Duodenal mucosa (tissue), 2 donors: ENCODE results near the gene KCNMA1.

Experiments used
- H3K27ac ChIP-seq: one replicate; pipeline ENCODE4 v1.7.0; 2013; ENCODE audit warnings: low read depth, low read length
- H3K27me3 ChIP-seq, 2 donors: one replicate each; pipeline ENCODE4 v1.7.0; 2013; ENCODE audit warnings: low read length in 2 of 2, control low read depth in 1 of 2; ENCODE audit not compliant: insufficient read depth in 2 of 2, control insufficient read depth in 1 of 2
- H3K36me3 ChIP-seq, 2 donors: one replicate each; pipeline ENCODE4 v1.7.0; 2013; ENCODE audit warnings: low read length in 2 of 2, control low read depth in 1 of 2; ENCODE audit not compliant: insufficient read depth in 2 of 2, control insufficient read depth in 1 of 2
- H3K4me1 ChIP-seq, 2 donors: one replicate each; pipeline ENCODE4 v1.7.0; 2013; ENCODE audit warnings: low read length in 2 of 2, control low read depth in 1 of 2; ENCODE audit not compliant: insufficient read depth in 2 of 2, control insufficient read depth in 1 of 2
- H3K4me3 ChIP-seq, 2 donors: one replicate each; pipeline ENCODE4 v1.7.0; 2013; ENCODE audit warnings: low read length in 2 of 2, low read depth in 1 of 2
- H3K9ac ChIP-seq, 2 donors: one replicate each; pipeline ENCODE4 v1.7.0; 2013; ENCODE audit warnings: low read length in 2 of 2, low read depth in 1 of 2
- H3K9me3 ChIP-seq, 2 donors: one replicate each; pipeline ENCODE4 v1.7.0; 2013; ENCODE audit warnings: low read length in 2 of 2, control low read depth in 1 of 2; ENCODE audit not compliant: control insufficient read depth in 1 of 2

KCNMA1 gene

GRCh38 chr10:77608281-77608680 lies 29.3 kb downstream of the KCNMA1 start:
- no peak overlapping the region for H3K4me3 ChIP-seq
- no peaks in the 10 kb centered on the region for H3K36me3 ChIP-seq
- no peak overlapping the region for H3K9ac ChIP-seq
- H3K4me1 ChIP-seq = peaks cover 44 to 47% of the 10 kb centered on the region in 2 donors
- no peak overlapping the region for H3K27ac ChIP-seq
- H3K27me3 ChIP-seq = no peaks in the 10 kb centered on the region
- H3K9me3 ChIP-seq = no peaks in the 10 kb centered on the region

GRCh38 chr10:77606751-77607150 lies 30.9 kb downstream of the KCNMA1 start:
- H3K27ac ChIP-seq = no peak overlapping the region
- no peak overlapping the region for H3K4me3 ChIP-seq
- H3K4me1 ChIP-seq = peaks cover 44 to 46% of the 10 kb centered on the region in 2 donors
- no peak overlapping the region for H3K9ac ChIP-seq
- H3K36me3 ChIP-seq = no peaks in the 10 kb centered on the region
- no peaks in the 10 kb centered on the region for H3K27me3 ChIP-seq
- H3K9me3 ChIP-seq = no peaks in the 10 kb centered on the region

- Histone ChIP-seq H3K27ac (no peak overlapping the region), H3K9me3 (no peaks in the 10 kb centered on the region), H3K36me3 (no peaks in the 10 kb centered on the region), H3K4me1 (peaks cover 33 to 38% of the 10 kb centered on the region in 2 donors), H3K4me3 (no peak overlapping the region), H3K9ac (no peak overlapping the region), H3K27me3 (no peaks in the 10 kb centered on the region)
Observed at GRCh38 chr10:77605466-77605865, 32.1 kb downstream of the KCNMA1 start.

GRCh38 chr10:77604941-77605351 lies 32.7 kb downstream of the KCNMA1 start:
- Histone ChIP-seq H3K36me3 (no peaks in the 10 kb centered on the region), H3K4me1 (peaks cover 33 to 34% of the 10 kb centered on the region in 2 donors), H3K4me3 (no peak overlapping the region), H3K27me3 (no peaks in the 10 kb centered on the region), H3K9me3 (no peaks in the 10 kb centered on the region), H3K9ac (no peak overlapping the region), H3K27ac (no peak overlapping the region)

- H3K36me3 ChIP-seq = no peaks in the 10 kb centered on the region
- no peak overlapping the region for H3K4me3 ChIP-seq
- H3K27ac ChIP-seq = no peak overlapping the region
- peaks cover 33 to 34% of the 10 kb centered on the region in 2 donors for H3K4me1 ChIP-seq
- no peaks in the 10 kb centered on the region for H3K27me3 ChIP-seq
- H3K9me3 ChIP-seq = no peaks in the 10 kb centered on the region
- no peak overlapping the region for H3K9ac ChIP-seq
Observed at GRCh38 chr10:77604063-77604462, 33.5 kb downstream of the KCNMA1 start.

- Histone ChIP-seq H3K9me3 (no peaks in the 10 kb centered on the region), H3K4me1 (peaks cover 33 to 34% of the 10 kb centered on the region in 2 donors), H3K27ac (no peak overlapping the region), H3K36me3 (no peaks in the 10 kb centered on the region), H3K9ac (no peak overlapping the region), H3K27me3 (no peaks in the 10 kb centered on the region), H3K4me3 (no peak overlapping the region)
Observed at GRCh38 chr10:77603534-77603927, 34.1 kb downstream of the KCNMA1 start.

- H3K27me3 ChIP-seq = no peaks in the 10 kb centered on the region
- H3K9ac ChIP-seq = no peak overlapping the region
- no peak overlapping the region for H3K4me3 ChIP-seq
- H3K9me3 ChIP-seq = no peaks in the 10 kb centered on the region
- H3K27ac ChIP-seq = no peak overlapping the region
- no peaks in the 10 kb centered on the region for H3K36me3 ChIP-seq
- peaks cover 33 to 34% of the 10 kb centered on the region in 2 donors for H3K4me1 ChIP-seq
Observed at GRCh38 chr10:77602913-77603533, 34.6 kb downstream of the KCNMA1 start.

GRCh38 chr10:77602231-77602912 lies 35.2 kb downstream of the KCNMA1 start:
- Histone ChIP-seq H3K36me3 (no peaks in the 10 kb centered on the region), H3K9ac (no peak overlapping the region), H3K4me1 (peaks cover 33 to 34% of the 10 kb centered on the region in 2 donors), H3K4me3 (no peak overlapping the region), H3K9me3 (no peaks in the 10 kb centered on the region), H3K27me3 (no peaks in the 10 kb centered on the region), H3K27ac (no peak overlapping the region)

GRCh38 chr10:77601488-77601887 lies 36.1 kb downstream of the KCNMA1 start:
- Histone ChIP-seq H3K4me3 (no peak overlapping the region), H3K27me3 (no peaks in the 10 kb centered on the region), H3K4me1 (peaks cover 33 to 34% of the 10 kb centered on the region in 2 donors), H3K9me3 (no peaks in the 10 kb centered on the region), H3K36me3 (no peaks in the 10 kb centered on the region), H3K27ac (no peak overlapping the region), H3K9ac (no peak overlapping the region)

GRCh38 chr10:77600640-77601039 lies 37.0 kb downstream of the KCNMA1 start:
- no peaks in the 10 kb centered on the region for H3K36me3 ChIP-seq
- H3K9me3 ChIP-seq = no peaks in the 10 kb centered on the region
- no peaks in the 10 kb centered on the region for H3K27me3 ChIP-seq
- H3K9ac ChIP-seq = no peak overlapping the region
- peaks cover 33 to 34% of the 10 kb centered on the region in 2 donors for H3K4me1 ChIP-seq
- no peak overlapping the region for H3K4me3 ChIP-seq
- no peak overlapping the region for H3K27ac ChIP-seq
